ENCODE measurements around the gene DCAF16.

The DCAF16 gene

GRCh38 chr4:17805580-17806155, 4.9 kb downstream of the DCAF16 start:
- TF ChIP-seq ZNF416 (tag by site-specific recombination; IDR thresholded peaks at IDR 0.05) (no peak), ZNF518A (tag by site-specific recombination; conservative IDR thresholded peaks at IDR 0.05; ENCODE audit: low read depth) (no peak), ZNF391 (tag by site-specific recombination; IDR thresholded peaks at IDR 0.05; ENCODE audit: borderline replicate concordance, low read depth) (no peak), ZBTB20 (tag by site-specific recombination; IDR thresholded peaks at IDR 0.05) (no peak), ZNF138 (tag by site-specific recombination; IDR thresholded peaks at IDR 0.05; ENCODE audit: borderline replicate concordance) (no peak), ZNF169 (tag by site-specific recombination; IDR thresholded peaks at IDR 0.05) (no peak), ZSCAN5A (tag by site-specific recombination; IDR thresholded peaks at IDR 0.05) (no peak), ZNF558 (tag by site-specific recombination; IDR thresholded peaks at IDR 0.05) (no peak), ZNF155 (tag by site-specific recombination; IDR thresholded peaks at IDR 0.05) (no peak), YY1 (tag by site-specific recombination; IDR thresholded peaks at IDR 0.05) (no peak), ZNF16 (tag by site-specific recombination; IDR thresholded peaks at IDR 0.05; ENCODE audit: low read depth) (no peak), ZNF223 (tag by site-specific recombination; IDR thresholded peaks at IDR 0.05) (no peak), ZNF121 (tag by site-specific recombination; IDR thresholded peaks at IDR 0.05) (no peak)
- no peaks in the 10 kb centered on the region for H3K9me3 ChIP-seq (ENCODE audit: control insufficient read depth, insufficient read depth, low read depth, low read length)
- H3K27ac ChIP-seq (ENCODE audit: extremely low read depth, low read depth, low read length): no peak overlapping the region
- peaks cover 9 to 59% of the 10 kb centered on the region in 2 experiments for H3K36me3 ChIP-seq (ENCODE audit: control insufficient read depth in 2 of 2, insufficient read depth in 1 of 2, low read length in 2 of 2)
- CTCF ChIA-PET: interaction anchor here (4.1 kb wide), 1 partner anchor 257 kb away, joined by 18 read pairs; no protein-coding TSS in a partner anchor
- POLR2A ChIA-PET: no interaction called here
- no peak overlapping the region for H3K4me3 ChIP-seq (ENCODE audit: low read depth, low read length)
- no peaks in the 10 kb centered on the region for H3K4me1 ChIP-seq (ENCODE audit: control insufficient read depth, insufficient read depth, low read length)

GRCh38 chr4:17797808-17798207, 12.7 kb downstream of the DCAF16 start:
- POLR2A ChIA-PET: no interaction called here
- Histone ChIP-seq H3K27ac (ENCODE audit: extremely low read depth, low read depth, low read length) (no peak overlapping the region), H3K4me1 (ENCODE audit: control insufficient read depth, insufficient read depth, low read length) (no peaks in the 10 kb centered on the region), H3K9me3 (ENCODE audit: control insufficient read depth, insufficient read depth, low read depth, low read length) (no peaks in the 10 kb centered on the region), H3K4me3 (ENCODE audit: low read depth, low read length) (no peak overlapping the region), H3K36me3 (ENCODE audit: control insufficient read depth in 2 of 2, insufficient read depth in 1 of 2, low read length in 2 of 2) (peaks cover 10 to 36% of the 10 kb centered on the region in 2 experiments)
- CTCF ChIA-PET: interaction anchor here (0.8 to 1.4 kb wide), 2 partner anchors 11 to 35 kb away, joined by 3 to 7 read pairs; no protein-coding TSS in a partner anchor
- no peak for TF ChIP-seq ZBTB10 (tag by site-specific recombination; IDR thresholded peaks at IDR 0.05)
- TF ChIP-seq ZBTB26 (tag by site-specific recombination; optimal IDR thresholded peaks at IDR 0.05): no peak
- no peak for TF ChIP-seq ELK4 (IDR thresholded peaks at IDR 0.05; ENCODE audit: borderline replicate concordance, low read depth, low read length)
- TF ChIP-seq ZNF223 (tag by site-specific recombination; IDR thresholded peaks at IDR 0.05): no peak
- no peak for TF ChIP-seq ZNF423 (tag by site-specific recombination; IDR thresholded peaks at IDR 0.05)
- no peak for TF ChIP-seq ZBTB1 (tag by site-specific recombination; IDR thresholded peaks at IDR 0.05)
- TF ChIP-seq ZNF747 (tag by site-specific recombination; IDR thresholded peaks at IDR 0.05): no peak
- no peak for TF ChIP-seq ZNF121 (tag by site-specific recombination; IDR thresholded peaks at IDR 0.05)
- no peak for TF ChIP-seq MEIS1 (CRISPR knock-in tag; IDR thresholded peaks at IDR 0.05; ENCODE audit: borderline replicate concordance)
- TF ChIP-seq BCL11A (tag by site-specific recombination; IDR thresholded peaks at IDR 0.05; ENCODE audit: low read depth): no peak
- no peak for TF ChIP-seq SCRT1 (tag by site-specific recombination; IDR thresholded peaks at IDR 0.05; ENCODE audit: borderline replicate concordance)
- TF ChIP-seq ZNF394 (tag by site-specific recombination; IDR thresholded peaks at IDR 0.05; ENCODE audit: borderline replicate concordance): no peak
- no peak for TF ChIP-seq ZNF311 (tag by site-specific recombination; IDR thresholded peaks at IDR 0.05; ENCODE audit: borderline replicate concordance)
